Effector memory CD4-positive, alpha-beta T cell (primary cell): ENCODE results near the gene JAZF1.

Experiments used
- DNase-seq, 3 donors: peaks; one replicate each; pipeline ENCODE4 v3.0.0-alpha.2; 2020
- H3K27ac ChIP-seq: 2 replicates; pipeline ENCODE4 v1.7.0; 2013; ENCODE audit warnings: mild to moderate bottlenecking, low read length, moderate library complexity; ENCODE audit not compliant: insufficient read depth, poor library complexity, severe bottlenecking
- H3K27me3 ChIP-seq: replicated peaks from 2 replicates; pipeline ENCODE4 v1.7.0; 2013; ENCODE audit warnings: mild to moderate bottlenecking, low read length; ENCODE audit not compliant: insufficient read depth, control insufficient read depth, poor library complexity, severe bottlenecking
- H3K36me3 ChIP-seq: 2 replicates; pipeline ENCODE4 v1.7.0; 2013; ENCODE audit warnings: mild to moderate bottlenecking, low read length, moderate library complexity; ENCODE audit not compliant: control insufficient read depth, insufficient read depth
- H3K4me1 ChIP-seq: 2 replicates; pipeline ENCODE4 v1.7.0; 2013; ENCODE audit warnings: low read length, mild to moderate bottlenecking; ENCODE audit not compliant: control insufficient read depth, insufficient read depth, poor library complexity, severe bottlenecking
- H3K4me3 ChIP-seq: 2 replicates; pipeline ENCODE4 v1.7.0; 2013; ENCODE audit warnings: low read length, low read depth, mild to moderate bottlenecking; ENCODE audit not compliant: insufficient read depth, poor library complexity, severe bottlenecking
- H3K9me3 ChIP-seq: 2 replicates; pipeline ENCODE4 v1.7.0; 2013; ENCODE audit warnings: mild to moderate bottlenecking, low read length, moderate library complexity; ENCODE audit not compliant: control insufficient read depth

JAZF1 gene

DNA sequence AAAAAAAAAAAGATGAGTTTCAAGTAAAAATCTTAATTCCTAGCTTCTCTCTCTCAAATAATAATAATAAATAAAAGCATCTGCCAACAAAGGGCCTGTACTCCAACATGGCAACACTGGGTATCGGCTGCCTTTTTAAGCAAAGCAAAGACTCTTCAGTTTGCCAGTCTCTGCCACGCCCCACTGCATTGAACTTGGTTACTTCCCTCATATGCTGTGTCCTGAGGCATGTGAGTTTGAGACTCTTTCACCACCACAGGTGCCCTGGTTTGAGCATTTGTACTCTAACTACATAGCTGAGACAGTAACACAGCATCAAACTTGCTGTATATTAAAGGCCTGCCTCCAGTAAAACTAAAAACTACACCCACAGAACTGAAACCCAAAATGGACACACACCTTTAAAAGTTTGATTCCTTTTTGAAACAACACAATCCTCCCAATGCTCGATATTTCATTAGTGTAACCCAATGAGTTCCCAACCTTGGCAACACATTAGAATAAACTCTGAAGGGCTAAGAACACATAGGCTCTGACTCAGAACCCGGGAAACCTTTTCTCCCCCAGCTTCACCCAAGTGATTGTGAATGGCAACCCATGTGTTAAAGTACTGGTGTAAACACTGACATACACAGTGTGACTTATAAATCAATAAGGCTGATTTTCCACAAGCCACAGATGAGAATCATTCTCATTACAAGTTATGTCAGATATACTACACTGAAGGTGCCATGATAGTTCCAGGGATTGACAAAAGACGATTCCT lies 12.0 kb downstream of the JAZF1 start:
- no peaks in the 10 kb centered on the region for H3K4me1 ChIP-seq
- no peaks in the 10 kb centered on the region for H3K36me3 ChIP-seq
- no peaks in the 10 kb centered on the region for H3K27me3 ChIP-seq
- no peak overlapping the region for H3K27ac ChIP-seq
- H3K9me3 ChIP-seq: no peaks in the 10 kb centered on the region
- no peak overlapping the region for H3K4me3 ChIP-seq
- DNase-seq: no peak

DNA sequence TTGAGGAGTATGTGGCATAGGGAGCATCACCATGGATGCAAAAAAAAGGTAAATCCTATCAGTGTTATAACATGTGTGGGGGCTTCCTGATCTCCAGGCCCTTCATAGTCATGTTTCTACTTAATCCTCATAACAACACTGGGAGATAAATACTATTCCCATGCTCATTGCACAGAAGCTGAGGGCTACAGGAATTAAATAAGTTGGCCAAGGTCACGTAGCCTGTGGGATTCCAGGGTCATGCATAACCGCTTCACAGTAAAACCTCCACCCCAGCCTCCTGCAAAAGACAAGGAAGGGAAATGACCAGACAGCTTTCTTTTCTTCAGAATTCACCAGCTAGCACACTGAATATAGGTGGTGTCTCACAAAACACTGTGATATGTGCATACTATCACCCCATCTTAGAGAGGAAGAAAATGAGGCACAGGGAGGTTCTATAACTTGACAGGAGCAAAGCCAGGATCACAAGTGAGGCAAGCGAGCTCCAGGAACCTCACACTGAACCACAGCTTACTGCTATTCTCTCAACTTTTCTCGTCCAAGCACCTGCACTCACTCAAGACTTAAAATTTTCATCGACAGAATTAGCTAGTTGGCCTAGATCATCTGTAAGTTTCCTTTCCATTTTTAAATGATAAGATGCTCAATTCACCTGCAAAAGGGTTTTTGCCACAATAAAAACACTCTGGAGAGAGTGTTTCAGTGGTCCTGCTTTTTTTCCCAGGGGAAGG lies 13.4 kb downstream of the JAZF1 start:
- no peak for DNase-seq
- Histone ChIP-seq H3K27ac (no peak overlapping the region), H3K36me3 (no peaks in the 10 kb centered on the region), H3K27me3 (no peaks in the 10 kb centered on the region), H3K9me3 (no peaks in the 10 kb centered on the region), H3K4me1 (no peaks in the 10 kb centered on the region), H3K4me3 (no peak overlapping the region)

DNA sequence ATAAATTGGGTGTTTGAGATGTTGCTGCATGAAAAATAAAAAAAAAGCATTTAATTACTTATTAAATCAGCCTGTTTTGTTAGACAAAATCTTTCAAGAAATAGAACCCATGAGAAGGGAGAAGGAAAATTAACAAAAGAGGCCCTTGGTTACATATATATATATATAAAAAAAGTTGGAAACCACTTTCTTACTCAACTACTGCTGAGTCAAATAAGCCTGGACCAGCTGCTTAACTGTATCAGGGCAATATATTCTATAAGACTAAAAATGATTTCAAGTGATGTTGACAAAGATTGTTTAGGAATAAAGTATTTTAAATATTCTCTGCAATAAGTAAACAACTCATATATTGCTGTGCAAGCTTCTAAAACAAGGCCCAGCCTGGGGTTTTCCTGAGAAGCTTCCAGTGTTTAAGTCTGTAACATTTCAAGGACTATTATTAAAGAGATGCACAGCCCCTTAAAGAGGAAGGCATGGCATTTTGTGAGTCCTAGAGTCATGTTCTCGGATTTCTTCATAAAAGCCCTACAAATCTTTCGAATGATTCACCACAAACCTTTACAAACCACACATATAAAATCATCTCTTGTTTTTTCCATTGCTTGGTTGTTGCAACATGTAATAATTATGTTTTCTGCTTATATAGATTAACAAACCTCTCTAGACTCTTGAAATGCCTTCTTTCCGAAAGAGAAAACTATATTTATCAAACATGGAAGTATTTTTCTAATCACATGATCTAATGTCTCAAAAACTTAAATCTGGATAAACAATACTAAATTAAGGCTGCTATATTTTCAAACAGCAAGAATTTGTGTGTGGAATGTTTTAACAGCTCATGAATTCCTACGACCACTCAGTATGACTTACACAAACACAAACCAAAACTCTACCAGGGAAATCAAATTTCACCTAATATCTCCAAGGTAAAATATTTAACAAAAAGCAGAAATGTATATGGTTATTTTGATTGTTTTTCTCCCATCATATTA lies 14.3 kb downstream of the JAZF1 start:
- no peak overlapping the region for H3K4me3 ChIP-seq
- no peaks in the 10 kb centered on the region for H3K9me3 ChIP-seq
- H3K4me1 ChIP-seq: no peaks in the 10 kb centered on the region
- DNase-seq: no peak
- no peaks in the 10 kb centered on the region for H3K27me3 ChIP-seq
- H3K36me3 ChIP-seq: no peaks in the 10 kb centered on the region
- H3K27ac ChIP-seq: no peak overlapping the region

DNA sequence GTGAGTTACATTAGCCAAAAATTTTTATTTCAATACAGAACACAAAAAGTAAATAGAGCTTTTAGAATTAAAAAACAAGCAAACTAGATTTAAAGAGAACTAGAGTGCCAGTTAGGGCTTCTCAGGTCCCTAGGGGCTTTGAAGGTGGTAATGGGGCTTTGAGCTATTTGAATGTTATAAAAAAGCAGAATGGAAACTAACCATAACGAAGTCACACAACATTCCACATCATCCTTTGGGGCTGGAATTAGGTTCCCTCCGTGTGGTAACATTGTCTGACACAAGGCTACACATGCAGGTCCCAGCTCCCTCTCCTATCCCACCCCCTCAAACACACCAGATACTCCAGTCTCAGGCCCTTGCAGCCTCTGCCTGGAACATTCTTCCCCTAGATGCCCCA lies 15.3 kb downstream of the JAZF1 start:
- DNase-seq: no peak

DNA sequence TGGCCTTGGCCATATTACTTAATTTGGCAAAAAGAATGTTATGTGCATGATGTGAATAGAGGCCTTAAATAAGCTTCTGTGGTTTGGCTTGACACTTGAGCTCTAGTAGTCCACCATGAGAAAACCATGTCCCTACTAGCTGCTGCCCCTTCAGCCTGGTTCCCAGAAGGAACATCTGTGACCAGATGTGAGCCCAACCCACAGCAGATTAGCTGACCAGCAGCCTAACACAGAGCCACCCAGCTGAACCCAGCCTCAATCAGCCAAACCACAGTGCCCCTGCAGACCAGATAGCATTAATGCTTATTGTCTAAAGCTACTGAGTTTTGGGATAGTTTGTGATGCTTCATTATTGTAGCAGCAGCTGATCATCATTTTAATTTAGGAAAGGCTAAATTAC lies 16.6 kb downstream of the JAZF1 start:
- Histone ChIP-seq H3K36me3 (no peaks in the 10 kb centered on the region), H3K9me3 (no peaks in the 10 kb centered on the region), H3K4me3 (no peak overlapping the region), H3K27me3 (no peaks in the 10 kb centered on the region), H3K4me1 (no peaks in the 10 kb centered on the region), H3K27ac (no peak overlapping the region)
- no peak for DNase-seq

More for the DNA sequence above, 15.3 kb downstream of the JAZF1 start:
- H3K4me3 ChIP-seq: no peak overlapping the region
- no peaks in the 10 kb centered on the region for H3K9me3 ChIP-seq
- no peak overlapping the region for H3K27ac ChIP-seq
- H3K27me3 ChIP-seq: no peaks in the 10 kb centered on the region
- H3K4me1 ChIP-seq: no peaks in the 10 kb centered on the region
- no peaks in the 10 kb centered on the region for H3K36me3 ChIP-seq

DNA sequence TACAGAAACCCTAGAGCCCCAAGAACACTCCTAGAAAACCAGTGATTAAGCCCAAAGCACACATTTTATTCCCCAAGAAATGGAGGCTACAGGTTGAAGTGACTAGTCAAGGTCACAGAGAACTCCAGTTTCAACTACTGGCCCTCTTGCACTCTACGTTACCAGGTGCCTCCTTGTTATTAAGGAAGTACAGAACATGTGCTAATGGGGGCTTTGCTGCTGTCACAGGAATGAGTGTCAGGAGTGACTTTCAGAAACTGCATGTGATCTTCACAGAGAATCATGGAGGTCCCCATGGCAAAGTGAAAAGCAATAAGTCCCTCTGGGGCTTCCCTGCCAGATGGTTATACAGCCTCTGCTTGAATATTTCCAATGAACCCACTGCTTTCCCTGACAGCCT lies 19.3 kb downstream of the JAZF1 start:
- Histone ChIP-seq H3K4me3 (no peak overlapping the region), H3K36me3 (no peaks in the 10 kb centered on the region), H3K4me1 (no peaks in the 10 kb centered on the region), H3K9me3 (no peaks in the 10 kb centered on the region), H3K27ac (no peak overlapping the region), H3K27me3 (no peaks in the 10 kb centered on the region)
- DNase-seq: no peak

DNA sequence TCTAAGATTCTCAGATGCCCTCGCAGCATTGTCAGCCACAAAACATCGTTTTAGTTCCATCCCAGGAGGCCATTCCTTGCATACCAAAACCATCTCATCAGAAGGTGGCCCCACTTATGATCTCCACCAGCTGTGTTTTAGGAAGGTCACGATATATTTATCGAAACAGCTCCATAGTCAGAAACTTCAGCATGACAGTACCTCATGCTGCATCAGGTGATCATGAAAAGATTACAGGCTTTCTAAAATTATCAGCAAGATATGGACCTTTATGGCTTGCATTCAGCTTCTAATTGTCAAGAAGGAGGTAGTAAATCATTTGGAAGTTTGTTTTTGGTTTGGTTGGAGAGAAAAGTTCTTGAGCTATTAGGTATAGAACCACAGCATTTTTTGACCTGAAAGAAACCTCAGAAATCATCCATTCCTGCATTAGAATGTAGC lies 20.0 kb downstream of the JAZF1 start:
- Histone ChIP-seq H3K4me1 (no peaks in the 10 kb centered on the region), H3K36me3 (no peaks in the 10 kb centered on the region), H3K9me3 (no peaks in the 10 kb centered on the region), H3K27me3 (no peaks in the 10 kb centered on the region), H3K27ac (no peak overlapping the region), H3K4me3 (no peak overlapping the region)
- DNase-seq: no peak

DNA sequence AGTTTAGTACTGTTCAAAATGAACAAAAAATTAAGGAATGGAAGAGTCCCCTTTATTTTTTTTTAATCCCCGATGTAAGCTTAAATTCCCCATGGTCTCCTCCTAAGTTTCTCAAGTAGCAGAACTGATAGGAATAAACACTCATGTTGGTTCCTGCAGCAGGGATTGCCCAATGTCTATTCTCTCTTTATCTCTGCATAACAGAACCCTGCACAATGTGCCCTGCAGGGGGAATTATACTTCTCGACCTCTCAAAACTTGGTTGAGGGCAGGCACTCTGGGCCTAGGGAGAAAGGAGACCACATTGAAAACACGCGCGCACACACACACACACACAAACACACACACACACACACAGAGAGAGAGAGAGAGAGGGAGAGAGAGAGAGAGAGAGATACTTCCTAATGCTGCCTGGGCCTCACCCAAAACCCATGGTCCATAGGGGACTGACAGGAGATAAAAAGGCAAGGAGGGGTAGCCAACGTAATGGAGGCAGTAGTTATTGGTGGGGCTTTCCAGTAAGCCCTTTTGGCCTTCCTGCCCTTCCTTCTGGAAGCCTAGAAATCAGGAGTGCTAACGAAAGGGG lies 22.7 kb downstream of the JAZF1 start:
- DNase-seq: no peak
- no peaks in the 10 kb centered on the region for H3K27me3 ChIP-seq
- H3K36me3 ChIP-seq: no peaks in the 10 kb centered on the region
- H3K4me1 ChIP-seq: peaks cover 4% of the 10 kb centered on the region
- H3K4me3 ChIP-seq: no peak overlapping the region
- H3K9me3 ChIP-seq: no peaks in the 10 kb centered on the region
- no peak overlapping the region for H3K27ac ChIP-seq

DNA sequence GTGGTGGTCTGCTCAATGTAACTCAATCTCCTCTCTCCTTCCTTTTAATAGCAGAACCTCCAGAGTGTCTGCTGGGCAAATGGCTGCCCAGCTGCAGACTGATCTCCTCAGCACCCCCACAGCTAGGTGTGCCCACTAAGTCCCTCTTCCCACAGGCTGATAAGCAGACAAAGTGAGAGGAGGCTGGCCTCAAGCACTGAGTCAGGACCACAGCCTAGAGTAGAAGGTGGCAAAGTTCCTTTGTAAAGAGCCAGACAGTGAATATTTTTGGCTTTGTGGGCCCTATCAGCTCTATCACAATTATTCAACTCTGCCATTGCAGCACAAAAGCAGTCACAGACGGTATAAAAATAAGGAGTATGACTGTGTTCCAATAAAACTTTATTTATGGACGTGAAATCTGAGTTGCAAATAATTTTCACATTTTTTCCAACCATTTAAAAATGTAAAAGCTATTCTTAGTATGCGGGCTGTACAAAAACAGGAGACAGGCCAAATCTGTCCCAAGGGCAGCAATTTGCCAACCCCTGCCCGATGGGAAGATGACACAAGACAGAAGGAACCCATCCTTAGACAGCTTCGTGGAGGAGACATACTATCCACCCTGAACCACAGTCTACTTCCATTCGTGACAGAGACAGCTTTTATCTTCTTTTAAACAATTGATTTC lies 23.4 kb downstream of the JAZF1 start:
- Histone ChIP-seq H3K4me1 (peaks cover 8% of the 10 kb centered on the region), H3K27ac (no peak overlapping the region), H3K9me3 (no peaks in the 10 kb centered on the region), H3K36me3 (no peaks in the 10 kb centered on the region), H3K4me3 (no peak overlapping the region), H3K27me3 (no peaks in the 10 kb centered on the region)
- DNase-seq: no peak
